H1 (cell line): Measurements from ENCODE around the gene TMEM204.

Experiments
- CBX8 ChIP-seq: fragments of 300-800, 300-1000 bp; sonication (generic); IDR thresholded peaks from 2 replicates; pipeline ENCODE4 v1.7.1; 2016; ENCODE audit warnings: low read depth, low read length, borderline replicate concordance
- CEBPB ChIP-seq: IDR thresholded peaks from 2 replicates; pipeline ENCODE4 v1.6.1; 2012; ENCODE audit warnings: low read depth, low read length
- CREB1 ChIP-seq: IDR thresholded peaks from 2 replicates; pipeline ENCODE4 v1.6.1; 2012; ENCODE audit warnings: inconsistent platforms
- EZH2 ChIP-seq: fragments of 200-600 bp; sonication (generic); IDR thresholded peaks from 2 replicates; pipeline ENCODE4 v1.7.1; 2012; ENCODE audit warnings: low read depth, mild to moderate bottlenecking, moderate library complexity, low read length, inconsistent platforms; ENCODE audit not compliant: severe bottlenecking
- KDM1A ChIP-seq: fragments of 200-600, 300-600 bp; sonication (generic); IDR thresholded peaks from 2 replicates; pipeline ENCODE4 v1.7.1; 2016; ENCODE audit warnings: mild to moderate bottlenecking, low read length, borderline replicate concordance
- POLR2A ChIP-seq, 2 experiments: IDR thresholded peaks; 1 replicate in 1 of 2; 2 replicates in 1 of 2; pipeline ENCODE4 v1.6.1; 2011; ENCODE audit warnings: low read depth in 2 of 2, low read length in 2 of 2, mild to moderate bottlenecking in 2 of 2; ENCODE audit errors: control extremely low read depth in 1 of 2
- POLR2AphosphoS5 ChIP-seq: IDR thresholded peaks from 2 replicates; pipeline ENCODE4 v1.6.1; 2011; ENCODE audit warnings: low read depth, low read length
- RBBP5 ChIP-seq: IDR thresholded peaks from 2 replicates; pipeline ENCODE4 v1.7.1; 2012; ENCODE audit warnings: low read depth, mild to moderate bottlenecking, inconsistent platforms, low read length, moderate library complexity, borderline replicate concordance
- RFX5 ChIP-seq: IDR thresholded peaks from 2 replicates; pipeline ENCODE4 v1.6.1; 2011; ENCODE audit warnings: low read depth, low read length, improper control_type of control experiment, borderline replicate concordance
- SIRT6 ChIP-seq: IDR thresholded peaks from one replicate; pipeline ENCODE4 v1.7.1; 2012; ENCODE audit warnings: low read length, inconsistent platforms
- TF ChIP-seq, protein P1 (sequence below), 3 experiments: IDR thresholded peaks; 1 replicate in 2 of 3; 2 replicates in 1 of 3; pipeline versions ENCODE4 v1.5.1 to v1.6.1; 2011; ENCODE audit warnings: low read length in 3 of 3, mild to moderate bottlenecking in 3 of 3, inconsistent platforms in 2 of 3, low read depth in 1 of 3, moderate library complexity in 1 of 3; ENCODE audit not compliant: insufficient read depth in 1 of 3; ENCODE audit errors: control extremely low read depth in 1 of 3
- TF ChIP-seq, protein P2 (sequence below): IDR thresholded peaks from 2 replicates; pipeline ENCODE4 v1.6.1; 2011; ENCODE audit warnings: low read length, improper control_type of control experiment
- TF ChIP-seq, protein P3 (sequence below): IDR thresholded peaks from 2 replicates; pipeline ENCODE4 v1.6.1; 2012; ENCODE audit warnings: inconsistent platforms
- TF ChIP-seq, protein P4 (sequence below): IDR thresholded peaks from 2 replicates; pipeline ENCODE4 v1.6.1; 2011; ENCODE audit warnings: low read depth, mild to moderate bottlenecking, low read length; ENCODE audit not compliant: insufficient read depth

DNA sequence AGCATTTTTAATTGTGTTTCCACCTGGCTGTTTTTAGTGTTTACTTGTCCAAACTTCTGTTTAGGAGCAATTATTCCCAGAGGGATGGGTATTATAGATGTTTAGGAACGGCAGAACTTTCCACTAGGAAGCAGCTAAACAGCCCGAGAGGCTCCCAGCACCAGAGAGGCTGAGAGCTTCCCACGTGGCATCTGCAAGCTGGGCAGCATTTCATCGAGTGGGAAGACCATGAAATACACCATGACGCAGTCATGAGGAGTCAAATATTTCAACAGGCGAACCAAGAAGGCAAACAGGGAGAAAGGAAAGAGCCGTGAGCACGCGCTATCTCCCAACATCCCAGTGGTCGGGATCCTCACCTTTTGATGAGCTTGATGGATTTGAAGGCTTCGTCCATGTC lies 24.1 kb downstream of the TMEM204 start:
- TF ChIP-seq EZH2, result no peak
- TF ChIP-seq RFX5, result no peak
- TF ChIP-seq, protein P1, sequence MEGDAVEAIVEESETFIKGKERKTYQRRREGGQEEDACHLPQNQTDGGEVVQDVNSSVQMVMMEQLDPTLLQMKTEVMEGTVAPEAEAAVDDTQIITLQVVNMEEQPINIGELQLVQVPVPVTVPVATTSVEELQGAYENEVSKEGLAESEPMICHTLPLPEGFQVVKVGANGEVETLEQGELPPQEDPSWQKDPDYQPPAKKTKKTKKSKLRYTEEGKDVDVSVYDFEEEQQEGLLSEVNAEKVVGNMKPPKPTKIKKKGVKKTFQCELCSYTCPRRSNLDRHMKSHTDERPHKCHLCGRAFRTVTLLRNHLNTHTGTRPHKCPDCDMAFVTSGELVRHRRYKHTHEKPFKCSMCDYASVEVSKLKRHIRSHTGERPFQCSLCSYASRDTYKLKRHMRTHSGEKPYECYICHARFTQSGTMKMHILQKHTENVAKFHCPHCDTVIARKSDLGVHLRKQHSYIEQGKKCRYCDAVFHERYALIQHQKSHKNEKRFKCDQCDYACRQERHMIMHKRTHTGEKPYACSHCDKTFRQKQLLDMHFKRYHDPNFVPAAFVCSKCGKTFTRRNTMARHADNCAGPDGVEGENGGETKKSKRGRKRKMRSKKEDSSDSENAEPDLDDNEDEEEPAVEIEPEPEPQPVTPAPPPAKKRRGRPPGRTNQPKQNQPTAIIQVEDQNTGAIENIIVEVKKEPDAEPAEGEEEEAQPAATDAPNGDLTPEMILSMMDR (IDR thresholded peaks at IDR 0.05; ENCODE audit: control extremely low read depth in 1 of 3, insufficient read depth in 1 of 3, low read depth in 1 of 3, low read length in 3 of 3), result no peak
- TF ChIP-seq, protein P2, sequence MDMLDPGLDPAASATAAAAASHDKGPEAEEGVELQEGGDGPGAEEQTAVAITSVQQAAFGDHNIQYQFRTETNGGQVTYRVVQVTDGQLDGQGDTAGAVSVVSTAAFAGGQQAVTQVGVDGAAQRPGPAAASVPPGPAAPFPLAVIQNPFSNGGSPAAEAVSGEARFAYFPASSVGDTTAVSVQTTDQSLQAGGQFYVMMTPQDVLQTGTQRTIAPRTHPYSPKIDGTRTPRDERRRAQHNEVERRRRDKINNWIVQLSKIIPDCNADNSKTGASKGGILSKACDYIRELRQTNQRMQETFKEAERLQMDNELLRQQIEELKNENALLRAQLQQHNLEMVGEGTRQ, result no peak
- TF ChIP-seq, protein P3, sequence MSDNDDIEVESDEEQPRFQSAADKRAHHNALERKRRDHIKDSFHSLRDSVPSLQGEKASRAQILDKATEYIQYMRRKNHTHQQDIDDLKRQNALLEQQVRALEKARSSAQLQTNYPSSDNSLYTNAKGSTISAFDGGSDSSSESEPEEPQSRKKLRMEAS, result no peak
- no peak for TF ChIP-seq KDM1A
- TF ChIP-seq CBX8, result no peak
- no peak for TF ChIP-seq CREB1
- TF ChIP-seq POLR2AphosphoS5, result no peak
- TF ChIP-seq RBBP5, result no peak
- no peak for TF ChIP-seq POLR2A (IDR thresholded peaks at IDR 0.05; ENCODE audit: control extremely low read depth in 1 of 2, low read depth in 2 of 2, low read length in 2 of 2)
- no peak for TF ChIP-seq CEBPB
- no peak for TF ChIP-seq SIRT6
- TF ChIP-seq, protein P4, sequence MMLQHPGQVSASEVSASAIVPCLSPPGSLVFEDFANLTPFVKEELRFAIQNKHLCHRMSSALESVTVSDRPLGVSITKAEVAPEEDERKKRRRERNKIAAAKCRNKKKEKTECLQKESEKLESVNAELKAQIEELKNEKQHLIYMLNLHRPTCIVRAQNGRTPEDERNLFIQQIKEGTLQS, result no peak
